GM21717 (cell line): Measurements from ENCODE around the gene PATE1.
"Not testable (repeated sequence)": the region's sequence is repeated elsewhere in the genome, so short reads cannot be mapped to it uniquely, and the experiment has no call there.

Experiments used
- ATAC-seq: cut with Tn5 transposase; IDR thresholded peaks from one replicate; pipeline ENCODE4 v1.9.1; 2021; ENCODE audit warnings: mild to moderate bottlenecking, moderate library complexity; ENCODE audit not compliant: unreplicated experiment

PATE1 gene, protein sequence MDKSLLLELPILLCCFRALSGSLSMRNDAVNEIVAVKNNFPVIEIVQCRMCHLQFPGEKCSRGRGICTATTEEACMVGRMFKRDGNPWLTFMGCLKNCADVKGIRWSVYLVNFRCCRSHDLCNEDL

DNA sequence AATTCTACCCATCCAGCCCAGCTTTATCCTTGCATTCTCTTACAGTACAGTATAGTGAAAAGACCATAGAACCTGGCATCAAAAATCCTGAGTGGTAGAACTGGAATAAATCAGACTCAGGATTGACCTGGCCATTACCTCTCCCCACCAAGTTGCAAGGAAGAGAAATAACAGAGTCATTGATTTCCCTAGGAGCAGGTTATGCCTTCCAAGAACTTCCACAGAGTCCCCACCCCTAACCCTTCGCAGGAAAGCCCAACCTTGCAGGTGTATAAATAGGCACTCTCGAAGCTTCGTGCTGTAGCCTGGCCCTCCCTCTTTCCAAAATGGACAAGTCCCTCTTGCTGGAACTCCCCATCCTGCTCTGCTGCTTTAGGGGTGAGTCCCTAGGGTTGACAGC lies at the start of gene PATE1:
Gene PATE1, plus strand, starts transcription at position 301 of the 400 bp plus-strand sequence. Its CDS starts 26 bp downstream, at position 327.
- no peak for ATAC-seq

DNA sequence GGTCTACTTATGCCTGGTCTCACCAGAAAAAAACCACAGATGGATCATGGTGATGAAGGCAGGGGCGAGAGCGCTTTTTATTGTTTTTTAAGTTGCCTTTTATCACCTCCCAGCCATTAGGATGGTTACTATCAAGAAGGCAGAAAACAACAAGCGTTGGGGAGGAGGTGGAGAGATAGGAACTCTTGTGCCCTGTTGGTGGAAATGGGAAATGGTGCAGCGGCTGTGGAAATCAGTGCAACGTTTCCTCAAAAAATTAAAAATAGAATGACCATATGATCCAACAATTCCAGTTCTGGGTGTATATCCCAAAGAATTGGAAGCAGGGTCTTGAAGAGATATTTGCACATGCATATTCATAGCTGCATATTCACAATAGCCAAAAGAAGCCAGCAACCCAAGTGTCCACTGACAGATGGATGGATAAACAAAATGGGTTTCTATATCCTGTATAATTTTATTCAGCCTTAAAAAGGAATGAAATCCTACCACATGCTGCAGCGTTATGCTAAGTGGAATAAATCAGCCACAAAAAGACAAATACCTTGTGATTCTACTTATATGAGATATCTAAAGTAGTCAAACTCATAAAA lies 45.0 kb upstream of the PATE1 start:
- ATAC-seq: no peak

DNA sequence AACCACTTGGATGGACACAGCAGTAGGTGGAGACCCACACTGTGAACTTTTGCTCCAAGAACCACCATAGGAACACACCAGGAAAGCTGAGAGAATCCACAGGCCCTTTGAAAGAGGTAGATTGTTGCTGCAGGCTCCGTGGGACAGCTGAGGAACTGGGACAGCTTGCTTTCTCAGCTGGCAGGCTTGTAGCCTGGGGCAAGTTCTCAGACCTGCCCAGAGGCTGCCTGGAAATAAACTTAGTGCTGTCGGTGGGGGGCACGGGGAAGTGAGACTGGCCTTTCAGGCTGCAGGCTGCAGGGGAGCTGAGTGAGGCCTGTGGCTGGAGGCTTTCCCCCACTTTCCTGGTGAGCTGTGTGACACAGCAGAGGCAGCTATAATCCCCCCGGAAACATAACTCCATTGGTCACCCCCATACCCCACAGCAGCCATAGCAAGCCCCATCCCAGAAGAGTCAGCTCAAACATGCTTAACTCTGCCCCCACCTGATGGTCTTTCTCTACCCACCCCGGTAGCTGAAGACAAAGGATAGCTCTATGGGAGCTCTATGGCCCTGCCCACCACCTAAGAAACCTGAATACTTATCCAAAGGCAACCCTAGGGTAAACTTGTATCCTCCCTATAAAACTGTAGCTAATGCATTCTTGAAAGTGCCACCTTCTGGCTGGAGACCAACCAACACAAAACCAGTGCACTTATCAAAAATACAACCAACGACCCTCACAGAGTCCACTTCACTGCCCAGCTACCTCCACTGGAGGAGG lies 44.0 kb upstream of the PATE1 start:
- ATAC-seq: no peak

DNA sequence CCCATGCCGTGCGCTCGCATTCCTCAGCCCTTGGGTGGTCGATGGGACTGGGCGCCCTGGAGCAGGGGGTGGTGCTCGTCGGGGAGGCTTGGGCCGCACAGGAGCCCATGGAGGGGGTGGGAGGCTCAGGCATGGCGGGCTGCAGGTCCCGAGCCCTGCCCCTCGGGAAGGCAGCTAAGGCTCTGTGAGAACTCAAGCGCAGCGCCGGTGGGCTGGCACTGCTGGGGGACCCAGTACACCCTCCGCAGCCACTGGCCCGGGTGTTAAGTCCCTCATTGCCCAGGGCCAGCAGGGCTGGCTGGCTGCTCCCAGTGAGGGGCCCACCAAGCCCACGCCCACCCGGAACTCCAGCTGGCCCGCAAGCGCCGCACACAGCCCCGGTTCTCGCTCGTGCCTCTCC lies 41.4 kb upstream of the PATE1 start:
- ATAC-seq: not testable (repeated sequence)

DNA sequence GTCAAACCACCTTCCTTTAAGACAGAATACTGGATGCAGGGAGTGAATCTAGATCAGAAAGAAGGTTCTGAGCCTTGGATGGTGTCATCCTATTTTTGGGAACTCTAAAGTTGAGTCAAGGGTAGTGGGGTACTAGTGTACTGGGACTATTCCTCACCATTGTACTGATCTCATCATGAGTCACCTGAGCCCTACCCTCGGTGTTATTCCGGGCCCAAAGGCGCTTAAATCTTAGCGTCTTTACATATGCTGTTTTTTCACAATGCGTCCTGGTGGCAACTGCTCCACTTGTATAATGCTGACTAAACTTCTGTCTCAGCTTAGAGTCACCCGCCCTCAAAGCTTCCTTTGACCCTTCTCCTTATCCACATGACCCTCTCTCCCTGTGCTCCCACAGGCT lies 25.3 kb upstream of the PATE1 start:
- ATAC-seq: no peak

DNA sequence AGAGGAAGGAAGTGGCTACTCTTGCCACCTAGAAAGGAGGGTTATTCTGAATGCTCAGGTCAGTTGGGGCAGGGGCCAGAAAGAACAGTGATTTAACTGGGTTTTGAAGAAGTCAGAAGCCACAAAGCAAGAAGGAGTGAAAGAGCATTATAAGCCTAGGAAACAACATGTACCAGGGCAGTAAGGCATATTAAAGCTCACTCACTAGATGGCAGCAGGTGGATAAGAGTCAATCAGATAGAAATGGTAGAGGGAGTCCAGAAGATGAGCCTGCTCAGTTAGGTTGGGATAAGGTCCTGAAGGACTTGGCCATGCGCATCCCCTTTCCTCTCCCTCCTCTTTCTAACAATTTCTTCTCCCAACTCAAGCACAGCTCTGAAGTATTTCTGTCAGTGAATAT lies 22.0 kb upstream of the PATE1 start:
- ATAC-seq: no peak

DNA sequence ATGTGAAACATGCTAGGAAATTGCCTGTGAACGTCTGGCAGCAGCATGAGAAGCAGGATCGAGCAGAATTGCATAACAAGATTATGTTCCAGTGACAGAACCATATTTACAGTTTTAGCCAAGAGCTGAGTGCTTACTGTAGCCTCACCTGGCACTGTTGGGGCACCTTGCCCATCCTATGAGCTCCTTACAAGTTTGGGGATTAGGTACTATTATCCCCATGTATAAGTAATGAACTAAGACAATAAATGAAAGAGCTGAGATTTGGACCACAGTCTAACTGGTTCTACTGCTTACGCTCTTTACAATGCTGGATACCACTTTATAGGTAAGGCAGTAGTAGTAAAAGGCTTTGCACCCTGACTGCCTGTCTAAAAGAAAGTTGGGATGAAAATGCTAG lies 17.1 kb upstream of the PATE1 start:
- ATAC-seq: no peak

DNA sequence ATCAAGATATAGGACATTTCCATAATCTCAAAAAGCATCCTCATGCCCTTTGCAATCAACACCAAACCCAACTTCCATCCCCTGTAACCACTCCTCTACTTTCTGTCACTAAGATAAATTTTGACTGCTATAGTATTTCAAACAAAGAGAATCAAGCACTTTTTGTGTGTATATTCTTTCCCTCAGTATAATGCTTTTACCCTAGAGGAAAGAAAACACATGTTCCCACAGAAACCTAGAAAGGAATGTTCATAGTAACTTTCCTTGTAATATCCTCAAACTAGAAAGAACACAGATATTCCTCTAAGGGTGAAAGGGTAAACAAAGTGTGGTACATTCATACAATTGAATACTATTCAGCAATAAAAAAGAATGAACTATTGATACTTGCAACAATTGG lies 5.5 kb upstream of the PATE1 start:
- ATAC-seq: no peak

DNA sequence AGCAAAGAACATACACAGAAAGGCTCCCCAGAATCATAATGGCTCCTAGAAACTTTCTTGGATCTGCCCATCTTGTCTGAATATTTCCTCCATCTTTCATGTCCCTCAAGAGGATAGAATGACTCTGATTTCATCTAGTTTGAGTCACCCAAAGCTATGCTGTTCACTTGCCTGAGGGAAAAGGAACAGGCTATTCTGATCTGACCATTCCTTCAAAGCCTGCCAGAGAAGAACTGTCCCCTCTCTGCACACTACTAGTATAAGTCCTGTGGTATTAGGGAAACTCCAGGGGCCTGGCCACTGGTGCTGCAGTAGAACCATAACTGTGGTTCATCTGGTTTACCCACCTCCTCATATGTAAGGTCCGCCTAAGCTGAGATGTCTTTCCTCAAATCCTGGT lies 2.4 kb upstream of the PATE1 start:
- no peak for ATAC-seq

DNA sequence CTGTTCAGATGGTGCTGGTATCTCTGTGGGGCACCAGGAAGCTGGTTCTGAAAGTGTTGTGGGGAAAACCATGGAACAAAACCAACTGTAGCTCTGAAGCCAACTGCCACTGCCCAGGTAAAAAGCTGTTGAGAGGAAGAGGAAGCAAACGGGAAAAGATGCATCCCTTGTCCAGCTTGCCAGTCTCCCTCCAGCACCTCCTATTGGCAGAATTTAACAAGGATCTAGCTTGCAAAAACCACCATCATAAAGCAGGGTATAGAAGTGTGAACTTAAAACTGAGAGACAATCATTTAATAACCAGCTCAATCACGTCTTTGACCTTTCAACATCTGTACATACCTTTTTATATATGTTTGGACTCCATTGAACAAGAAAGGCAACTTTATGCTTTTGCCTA lies 4.5 kb downstream of the PATE1 start:
- ATAC-seq: no peak

DNA sequence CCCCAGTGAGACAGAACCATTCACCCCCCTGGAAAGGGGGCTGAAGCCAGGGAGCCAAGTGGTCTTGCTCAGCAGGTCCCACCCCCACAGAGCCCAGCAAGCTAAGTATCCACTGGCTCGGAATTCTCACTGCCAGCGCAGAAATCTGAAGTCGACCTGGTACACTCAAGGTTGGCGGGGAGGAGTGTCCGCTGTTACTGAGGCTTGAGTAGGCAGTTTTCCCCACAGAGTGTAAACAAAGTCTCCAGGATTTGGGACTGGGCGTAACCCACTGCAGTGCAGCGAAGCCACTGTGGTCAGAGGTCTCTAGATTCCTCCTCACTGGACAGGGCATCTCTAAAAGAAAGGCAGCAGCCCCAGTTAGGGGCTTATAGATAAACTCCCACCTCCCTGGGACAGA lies 10.0 kb downstream of the PATE1 start:
- ATAC-seq: no peak

DNA sequence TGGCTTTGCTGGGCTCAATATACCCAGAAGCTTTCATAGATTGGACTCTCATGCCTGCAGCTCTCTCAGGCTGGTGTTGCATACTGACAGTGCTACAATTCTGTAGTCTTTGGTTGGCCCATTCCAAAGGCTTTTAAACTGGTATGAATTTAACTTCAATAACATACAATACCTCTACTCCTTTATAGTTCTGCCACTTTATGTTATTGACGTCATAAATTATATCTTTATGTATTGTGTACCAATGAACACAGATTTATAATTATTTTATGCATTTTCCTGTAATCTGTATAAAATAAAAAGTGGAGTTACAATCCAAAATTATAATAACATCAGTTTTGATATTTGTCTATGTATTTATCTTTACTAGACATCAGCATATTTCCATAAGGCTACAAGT lies 16.4 kb downstream of the PATE1 start:
- no peak for ATAC-seq

DNA sequence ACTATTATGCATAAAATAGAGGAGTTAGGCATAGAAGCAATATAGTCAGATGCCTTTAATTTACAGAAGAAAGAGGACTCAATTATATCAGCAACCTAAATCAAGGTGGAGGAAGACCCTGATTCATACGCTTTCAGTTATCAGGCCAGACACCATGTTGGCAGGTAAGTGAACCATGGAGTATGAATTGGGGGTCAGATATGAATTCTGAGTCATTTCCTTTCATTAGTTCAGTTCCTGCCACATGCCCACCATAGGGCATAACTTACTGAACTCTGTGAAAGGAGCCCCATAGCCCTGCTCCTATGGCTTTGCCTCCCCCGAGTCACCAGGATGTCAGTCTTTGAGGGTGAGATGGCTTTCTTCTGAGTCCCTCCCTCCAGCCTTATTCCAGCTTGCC lies 17.4 kb downstream of the PATE1 start:
- no peak for ATAC-seq

DNA sequence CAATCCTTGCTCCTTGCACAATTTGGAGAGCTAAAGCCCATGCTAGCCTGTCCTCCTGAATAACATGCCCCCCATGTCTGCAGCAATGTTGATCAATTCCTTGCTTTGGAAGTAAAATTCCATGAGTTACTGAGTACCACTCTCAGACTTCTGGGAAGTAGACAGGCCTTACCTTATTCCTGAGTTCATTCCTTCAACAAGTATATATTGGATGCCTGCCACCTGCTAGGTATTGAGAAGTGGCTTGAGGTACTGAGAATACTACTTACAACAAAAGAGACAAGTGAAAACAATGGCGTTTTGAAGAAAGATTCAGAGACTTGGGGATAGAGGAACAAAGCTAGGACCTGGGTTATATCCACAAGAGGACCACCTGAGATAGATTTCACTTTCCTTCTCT lies 20.2 kb downstream of the PATE1 start:
- no peak for ATAC-seq

DNA sequence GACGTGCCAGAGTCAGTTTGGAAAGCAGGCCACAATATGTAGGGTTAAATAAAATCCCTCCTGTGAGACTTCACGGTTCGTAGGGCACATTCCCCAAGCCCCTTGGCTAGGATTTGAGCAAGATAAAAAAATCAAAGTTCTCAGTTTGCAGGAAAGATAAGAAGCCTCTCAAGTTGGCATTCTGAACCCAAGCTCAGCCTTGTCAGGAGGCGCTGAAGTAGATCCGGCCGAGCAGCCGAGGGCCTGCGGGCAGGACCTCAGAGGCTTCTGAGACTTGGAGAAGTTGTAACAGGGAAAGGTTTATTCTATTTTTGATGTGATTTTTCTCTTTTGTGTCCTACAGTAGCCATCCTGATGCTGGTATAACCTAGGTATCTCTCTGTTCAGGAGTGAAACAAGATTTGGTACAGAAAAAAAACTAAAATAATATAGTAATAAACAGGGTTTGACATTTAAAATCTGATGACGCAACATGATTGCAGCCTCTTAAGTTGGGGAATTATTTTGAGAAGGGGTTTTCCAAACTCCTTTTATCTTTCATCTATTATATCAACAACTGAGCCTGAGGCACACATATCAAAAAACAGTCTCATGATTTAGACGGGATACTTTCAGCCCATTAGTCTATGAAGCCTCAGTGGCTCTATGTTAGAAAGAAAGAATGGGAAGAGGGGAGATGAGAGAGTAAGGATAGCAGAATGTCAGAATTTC lies 22.4 kb downstream of the PATE1 start:
- ATAC-seq: no peak

DNA sequence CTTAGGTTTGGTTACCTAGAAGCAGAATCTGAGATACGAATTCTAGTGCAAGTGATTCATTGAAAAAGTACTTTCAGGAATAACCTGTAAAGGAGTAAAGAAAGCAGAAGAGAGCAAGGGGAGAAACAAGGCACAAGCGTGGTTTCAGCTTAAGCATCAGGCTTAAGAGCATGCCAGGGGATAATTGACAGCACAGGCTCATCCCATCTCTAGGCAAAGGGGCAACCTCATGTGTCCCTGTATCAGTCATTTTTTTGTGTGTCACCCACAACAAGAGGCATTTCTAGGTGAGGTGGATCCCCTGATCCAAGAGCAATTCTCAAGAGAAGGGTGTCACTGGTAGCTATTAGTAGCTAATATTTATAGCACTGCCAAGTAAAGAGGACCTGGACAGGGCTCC lies 24.5 kb downstream of the PATE1 start:
- ATAC-seq: no peak

DNA sequence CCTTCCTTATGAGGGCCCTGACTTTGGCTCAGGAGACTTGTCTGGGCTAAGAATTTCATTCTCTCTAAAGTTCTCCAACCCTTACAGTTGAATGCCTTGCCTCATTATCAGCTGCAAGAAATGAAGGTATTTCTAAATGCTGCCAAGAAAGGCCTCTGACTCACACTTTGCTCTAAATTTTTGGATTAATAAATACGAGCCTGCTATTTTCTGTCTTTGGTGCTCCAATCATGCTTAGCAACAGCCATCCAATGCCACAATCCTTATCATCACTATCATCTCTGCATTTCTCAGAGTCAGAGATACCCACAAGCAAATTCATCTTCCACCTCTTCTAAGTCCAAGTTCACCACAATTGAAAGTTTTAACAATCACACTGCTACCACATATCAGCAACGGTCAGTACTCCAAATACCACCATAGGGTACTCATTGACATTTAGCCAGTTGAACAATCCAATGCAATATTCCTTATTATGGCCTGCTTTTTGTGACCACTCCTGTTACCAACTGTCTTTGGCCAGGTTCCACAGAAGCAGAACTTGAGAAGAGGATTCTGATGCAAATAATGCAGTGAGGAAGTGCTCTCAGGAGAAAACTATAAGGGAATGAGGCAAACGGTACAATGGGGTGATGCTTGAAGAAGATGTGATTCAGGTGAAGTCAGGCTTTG lies 26.9 kb downstream of the PATE1 start:
- ATAC-seq: no peak

DNA sequence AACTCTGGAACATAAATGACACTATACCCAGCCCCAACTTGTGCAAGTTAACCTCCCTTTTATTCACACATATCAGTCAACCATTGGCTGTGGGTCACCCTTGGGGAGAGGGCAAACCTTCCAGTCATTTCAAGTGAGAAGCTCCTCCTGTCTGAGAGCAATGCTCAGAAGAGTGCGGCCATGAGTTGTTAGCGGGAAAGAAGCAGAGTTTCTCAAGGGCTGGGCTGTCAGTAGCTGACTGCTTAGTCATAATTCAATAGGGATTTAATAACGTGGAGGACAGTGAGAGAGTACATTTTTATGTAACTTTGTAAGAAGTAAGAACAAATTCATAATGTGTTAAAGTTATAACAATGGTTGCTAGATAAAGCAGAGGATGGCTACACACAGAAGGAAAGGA lies 27.4 kb downstream of the PATE1 start:
- ATAC-seq: no peak

DNA sequence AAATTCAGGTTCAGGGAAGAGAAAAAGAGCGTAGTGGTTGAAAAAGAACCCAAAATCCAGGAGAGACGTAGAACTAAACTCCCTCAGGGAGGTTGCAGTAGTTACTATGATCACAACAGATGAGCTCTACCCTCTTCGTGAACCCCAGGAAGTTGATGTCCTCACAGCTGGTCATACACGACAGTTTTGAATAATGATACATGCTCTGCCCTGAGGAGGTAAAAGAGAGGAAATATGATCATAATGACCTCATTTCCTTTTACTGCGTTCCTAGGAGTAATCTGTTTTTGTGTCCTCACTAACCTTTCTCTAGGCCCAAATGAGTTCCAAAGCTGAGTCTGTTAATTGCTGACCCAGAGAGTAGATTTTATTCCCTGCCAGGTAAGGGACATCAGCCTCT lies 31.2 kb downstream of the PATE1 start:
- ATAC-seq: no peak

DNA sequence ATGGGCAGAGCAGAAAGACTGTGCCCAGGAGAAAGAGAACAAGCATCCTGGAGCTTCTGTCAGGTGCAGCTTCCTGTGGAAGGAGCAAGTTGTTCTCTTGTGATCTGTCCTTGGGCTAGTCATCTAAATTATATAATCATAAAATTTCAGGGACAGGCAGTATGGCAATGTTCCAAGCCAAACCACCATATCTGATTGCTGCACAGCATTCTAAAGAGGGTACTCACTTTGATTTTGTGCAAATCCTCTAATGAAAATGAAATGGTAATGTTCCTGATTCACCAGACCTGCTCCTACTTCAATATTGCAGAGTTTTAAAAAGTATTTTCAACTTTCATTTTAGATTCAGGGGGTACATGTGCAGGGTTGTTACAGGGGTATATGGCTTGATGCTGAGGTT lies 32.6 kb downstream of the PATE1 start, which contains the start of gene PATE2:
Gene PATE2, minus strand, starts transcription at position 101 of the 400 bp plus-strand sequence. Its CDS starts 55 bp downstream, at position 46.
- ATAC-seq: no peak

DNA sequence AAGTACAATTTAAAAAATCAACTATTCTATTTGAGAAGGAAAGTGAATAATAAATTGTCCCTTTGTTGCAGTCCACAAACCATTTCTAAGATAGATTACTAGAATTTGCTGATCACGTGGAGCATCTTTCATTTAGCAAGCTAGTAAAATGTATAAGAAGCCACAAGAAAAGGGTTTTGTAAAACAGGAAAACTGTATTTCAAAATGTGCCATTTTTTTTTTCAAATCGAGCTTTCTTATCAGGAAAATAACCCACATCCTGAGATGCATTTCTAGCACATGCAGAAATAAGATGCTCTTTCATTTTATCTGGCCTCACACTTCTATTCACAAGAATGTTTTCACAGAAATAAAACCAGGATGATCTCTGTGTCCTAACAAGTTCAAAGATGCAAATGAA lies 38.6 kb downstream of the PATE1 start:
- no peak for ATAC-seq
